ENCODE results near the gene NIPA2.

GRCh38 chr15:22863356-22863755 lies 24.9 kb downstream of the NIPA2 start:
- TF ChIP-seq EP300 (IDR thresholded peaks at IDR 0.05), result no peak
- no peak for TF ChIP-seq CTCF (IDR thresholded peaks at IDR 0.05)
- no peak for TF ChIP-seq POLR2A (IDR thresholded peaks at IDR 0.05)
- TF ChIP-seq POLR2AphosphoS5 (IDR thresholded peaks at IDR 0.05), result no peak

Measured in suprapubic skin (tissue), 4 donors.